Nephron (organoid): ENCODE measurements around the gene COL16A1.

ENCODE experiments used
- H3K27ac Mint-ChIP-seq, 3 experiments: 2 replicates each; pipeline ENCODE4 v1.8.0; 2020; ENCODE audit warnings: mixed read lengths in 3 of 3, mild to moderate bottlenecking in 2 of 3, moderate library complexity in 1 of 3
- H3K27me3 Mint-ChIP-seq: 2 replicates; pipeline ENCODE4 v1.8.0; 2021; ENCODE audit warnings: low read depth, mild to moderate bottlenecking, moderate library complexity, mixed read lengths
- H3K36me3 Mint-ChIP-seq: 2 replicates; pipeline ENCODE4 v1.8.0; 2020; ENCODE audit warnings: low read depth, mixed read lengths
- H3K4me1 Mint-ChIP-seq: 2 replicates; pipeline ENCODE4 v1.8.0; 2020; ENCODE audit warnings: mixed read lengths
- H3K4me3 Mint-ChIP-seq, 3 experiments: 2 replicates each; pipeline ENCODE4 v1.8.0; 2020; ENCODE audit warnings: mild to moderate bottlenecking in 3 of 3, mixed read lengths in 3 of 3, moderate library complexity in 2 of 3
- H3K9me3 Mint-ChIP-seq: 2 replicates; pipeline ENCODE4 v1.8.0; 2020; ENCODE audit warnings: mixed read lengths
- CTCF ChIP-seq, 3 experiments: fragments of 200-600 bp; sonication (generic); IDR thresholded peaks; one replicate each; pipeline ENCODE4 v1.5.0; 2021; ENCODE audit warnings: antibody characterized with exemption in 3 of 3; ENCODE audit not compliant: unreplicated experiment in 3 of 3

Gene COL16A1

GRCh38 chr1:31650161-31651088 is 53.4 kb downstream of the COL16A1 start:
- H3K27me3 Mint-ChIP-seq, result no peaks in the 10 kb centered on the region
- peak overlapping the region in 2 of 3 experiments; percentile 79 to 85 for H3K27ac Mint-ChIP-seq
- TF ChIP-seq CTCF (IDR thresholded peaks at IDR 0.05; ENCODE audit: unreplicated experiment in 3 of 3), result no peak
- no peaks in the 10 kb centered on the region for H3K9me3 Mint-ChIP-seq
- no peak overlapping the region for H3K4me3 Mint-ChIP-seq
- H3K4me1 Mint-ChIP-seq, result peaks cover 39% of the 10 kb centered on the region
- H3K36me3 Mint-ChIP-seq, result peaks cover 7% of the 10 kb centered on the region

GRCh38 chr1:31648641-31649357 is 55.0 kb downstream of the COL16A1 start:
- no peak for TF ChIP-seq CTCF (IDR thresholded peaks at IDR 0.05; ENCODE audit: unreplicated experiment in 3 of 3)
- Mint-ChIP-seq H3K27me3 (no peaks in the 10 kb centered on the region), H3K4me3 (no peak overlapping the region), H3K27ac (no peak overlapping the region), H3K4me1 (peaks cover 50% of the 10 kb centered on the region), H3K36me3 (peaks cover 4% of the 10 kb centered on the region), H3K9me3 (no peaks in the 10 kb centered on the region)

- no peak overlapping the region for H3K27ac Mint-ChIP-seq
- no peak for TF ChIP-seq CTCF (IDR thresholded peaks at IDR 0.05; ENCODE audit: unreplicated experiment in 3 of 3)
- H3K27me3 Mint-ChIP-seq, result no peaks in the 10 kb centered on the region
- H3K4me1 Mint-ChIP-seq, result peaks cover 55% of the 10 kb centered on the region
- peak overlapping the region in 1 of 3 experiments; percentile 40 for H3K4me3 Mint-ChIP-seq
- no peaks in the 10 kb centered on the region for H3K9me3 Mint-ChIP-seq
- no peaks in the 10 kb centered on the region for H3K36me3 Mint-ChIP-seq
Measured at GRCh38 chr1:31648190-31648589, 55.6 kb downstream of the COL16A1 start.

GRCh38 chr1:31647106-31647505 is 56.7 kb downstream of the COL16A1 start:
- Mint-ChIP-seq H3K36me3 (no peaks in the 10 kb centered on the region), H3K4me3 (peak overlapping the region; percentile 94 to 95 (median 94)), H3K27ac (peak overlapping the region; percentile 24 to 72 (median 24)), H3K4me1 (peaks cover 55% of the 10 kb centered on the region), H3K27me3 (no peaks in the 10 kb centered on the region), H3K9me3 (no peaks in the 10 kb centered on the region)
- TF ChIP-seq CTCF (IDR thresholded peaks at IDR 0.05; ENCODE audit: unreplicated experiment in 3 of 3), result no peak

GRCh38 chr1:31646259-31646960 is 57.4 kb downstream of the COL16A1 start:
- H3K9me3 Mint-ChIP-seq, result no peaks in the 10 kb centered on the region

More at GRCh38 chr1:31646259-31646960, 57.4 kb downstream of the COL16A1 start:
- Mint-ChIP-seq H3K4me3 (peak overlapping the region; percentile 94 to 95 (median 94)), H3K4me1 (peaks cover 49% of the 10 kb centered on the region), H3K27me3 (no peaks in the 10 kb centered on the region), H3K27ac (peak overlapping the region; percentile 24 to 100 (median 99)), H3K36me3 (no peaks in the 10 kb centered on the region)
- TF ChIP-seq CTCF (IDR thresholded peaks at IDR 0.05; ENCODE audit: unreplicated experiment in 3 of 3), result no peak
